GM19467 (cell line): ENCODE results near the gene POLE.
A peak's percentile ranks its signal among the peaks of the same experiment; 100 is the strongest.

Experiments
- ATAC-seq: cut with Tn5 transposase; IDR thresholded peaks from one replicate; pipeline ENCODE4 v1.9.1; 2021; ENCODE audit warnings: mild to moderate bottlenecking, moderate library complexity; ENCODE audit not compliant: unreplicated experiment

Gene POLE, protein sequence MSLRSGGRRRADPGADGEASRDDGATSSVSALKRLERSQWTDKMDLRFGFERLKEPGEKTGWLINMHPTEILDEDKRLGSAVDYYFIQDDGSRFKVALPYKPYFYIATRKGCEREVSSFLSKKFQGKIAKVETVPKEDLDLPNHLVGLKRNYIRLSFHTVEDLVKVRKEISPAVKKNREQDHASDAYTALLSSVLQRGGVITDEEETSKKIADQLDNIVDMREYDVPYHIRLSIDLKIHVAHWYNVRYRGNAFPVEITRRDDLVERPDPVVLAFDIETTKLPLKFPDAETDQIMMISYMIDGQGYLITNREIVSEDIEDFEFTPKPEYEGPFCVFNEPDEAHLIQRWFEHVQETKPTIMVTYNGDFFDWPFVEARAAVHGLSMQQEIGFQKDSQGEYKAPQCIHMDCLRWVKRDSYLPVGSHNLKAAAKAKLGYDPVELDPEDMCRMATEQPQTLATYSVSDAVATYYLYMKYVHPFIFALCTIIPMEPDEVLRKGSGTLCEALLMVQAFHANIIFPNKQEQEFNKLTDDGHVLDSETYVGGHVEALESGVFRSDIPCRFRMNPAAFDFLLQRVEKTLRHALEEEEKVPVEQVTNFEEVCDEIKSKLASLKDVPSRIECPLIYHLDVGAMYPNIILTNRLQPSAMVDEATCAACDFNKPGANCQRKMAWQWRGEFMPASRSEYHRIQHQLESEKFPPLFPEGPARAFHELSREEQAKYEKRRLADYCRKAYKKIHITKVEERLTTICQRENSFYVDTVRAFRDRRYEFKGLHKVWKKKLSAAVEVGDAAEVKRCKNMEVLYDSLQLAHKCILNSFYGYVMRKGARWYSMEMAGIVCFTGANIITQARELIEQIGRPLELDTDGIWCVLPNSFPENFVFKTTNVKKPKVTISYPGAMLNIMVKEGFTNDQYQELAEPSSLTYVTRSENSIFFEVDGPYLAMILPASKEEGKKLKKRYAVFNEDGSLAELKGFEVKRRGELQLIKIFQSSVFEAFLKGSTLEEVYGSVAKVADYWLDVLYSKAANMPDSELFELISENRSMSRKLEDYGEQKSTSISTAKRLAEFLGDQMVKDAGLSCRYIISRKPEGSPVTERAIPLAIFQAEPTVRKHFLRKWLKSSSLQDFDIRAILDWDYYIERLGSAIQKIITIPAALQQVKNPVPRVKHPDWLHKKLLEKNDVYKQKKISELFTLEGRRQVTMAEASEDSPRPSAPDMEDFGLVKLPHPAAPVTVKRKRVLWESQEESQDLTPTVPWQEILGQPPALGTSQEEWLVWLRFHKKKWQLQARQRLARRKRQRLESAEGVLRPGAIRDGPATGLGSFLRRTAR (N-terminal part only)

DNA sequence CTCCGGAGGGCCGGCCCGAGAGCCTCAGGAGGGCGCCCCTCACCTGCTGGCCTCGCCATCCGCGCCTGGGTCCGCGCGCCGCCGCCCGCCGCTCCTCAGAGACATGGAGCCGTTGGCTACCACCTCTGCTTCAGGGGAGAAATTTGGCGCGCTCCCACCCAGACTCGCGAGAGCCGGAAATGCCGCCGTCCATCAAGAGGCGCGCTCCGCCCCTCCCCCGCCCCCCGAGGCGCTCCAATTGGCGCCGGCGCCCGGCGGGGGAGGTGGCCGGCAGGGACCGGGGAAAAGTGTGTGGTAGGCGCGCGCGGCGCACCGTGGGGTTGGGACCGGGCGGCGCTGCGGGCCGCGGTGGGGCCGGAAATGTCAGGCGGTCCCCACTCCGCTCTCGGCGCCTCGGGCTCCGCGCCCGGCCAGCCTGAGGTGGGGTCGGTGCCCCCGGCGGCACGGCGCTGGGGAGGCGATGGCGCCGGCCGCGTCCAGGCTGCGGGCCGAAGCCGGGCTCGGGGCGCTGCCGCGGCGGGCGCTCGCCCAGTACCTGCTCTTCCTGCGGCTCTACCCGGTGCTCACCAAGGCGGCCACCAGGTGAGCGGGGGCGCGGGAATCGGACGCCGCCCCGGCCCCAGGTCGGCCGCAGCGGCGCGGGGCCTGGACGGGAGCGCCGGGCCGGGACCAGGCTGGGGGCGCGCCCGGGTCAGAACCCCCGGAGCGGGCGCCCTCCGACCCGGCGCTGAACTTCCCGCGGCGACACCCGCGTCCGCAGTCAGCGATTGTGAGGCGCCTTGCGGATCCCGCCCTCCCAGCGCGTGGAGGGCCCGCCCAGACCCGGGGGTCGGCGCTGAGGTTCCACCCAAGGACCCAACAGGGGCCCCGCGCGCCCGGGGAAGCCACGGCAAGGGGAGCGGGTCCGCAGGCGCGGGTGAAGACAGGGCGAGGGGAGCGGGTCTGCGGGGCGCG is at the start of gene POLE, which contains the start of gene PXMP2:
Gene POLE (minus strand): TSS at position 132 of the 954 bp plus-strand sequence. CDS start 27 bp downstream, at position 105.
Gene PXMP2 (plus strand): TSS at position 377 of the 954 bp plus-strand sequence. CDS start 84 bp downstream, at position 461.
- peak; percentile 88 for ATAC-seq

DNA sequence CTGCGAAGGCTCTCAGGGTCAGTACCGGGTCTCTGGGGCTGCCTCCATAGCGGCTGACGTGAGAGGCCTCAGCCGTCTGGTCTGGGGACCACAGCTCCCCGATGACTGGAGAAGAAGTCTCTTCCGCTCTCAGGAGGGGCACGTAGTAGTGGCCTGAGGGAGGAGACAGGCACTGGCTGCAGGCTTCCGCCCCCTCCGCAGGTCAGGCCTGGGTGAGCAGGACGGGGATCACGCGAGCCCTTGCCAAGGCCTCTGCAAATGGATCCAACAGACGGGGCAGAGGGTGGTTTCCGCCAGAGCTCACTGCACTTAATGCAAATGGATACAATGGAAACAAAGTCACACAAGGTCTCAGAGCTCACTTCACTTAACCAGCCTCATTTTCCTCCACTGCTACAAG is 49.8 kb upstream of the POLE start:
- no peak for ATAC-seq

DNA sequence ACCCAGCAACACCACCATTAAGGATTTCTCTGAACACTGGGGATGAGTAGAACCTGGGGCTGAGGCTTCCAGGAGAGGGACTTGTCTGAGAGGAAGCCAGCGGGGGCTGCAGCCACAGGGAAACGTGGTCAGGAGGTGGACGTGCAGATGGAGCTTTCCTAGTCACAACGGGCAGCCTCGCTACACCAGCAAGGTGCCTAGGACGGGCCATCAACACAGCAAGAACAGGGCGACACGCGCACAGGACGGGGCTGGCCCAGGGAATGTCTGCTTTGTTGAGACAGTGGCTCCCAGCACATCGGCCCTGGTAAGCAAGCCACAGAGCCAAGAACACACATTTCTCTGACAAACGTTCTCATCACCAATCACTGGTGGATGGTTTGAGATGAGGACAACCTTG is 49.2 kb upstream of the POLE start:
- no peak for ATAC-seq

DNA sequence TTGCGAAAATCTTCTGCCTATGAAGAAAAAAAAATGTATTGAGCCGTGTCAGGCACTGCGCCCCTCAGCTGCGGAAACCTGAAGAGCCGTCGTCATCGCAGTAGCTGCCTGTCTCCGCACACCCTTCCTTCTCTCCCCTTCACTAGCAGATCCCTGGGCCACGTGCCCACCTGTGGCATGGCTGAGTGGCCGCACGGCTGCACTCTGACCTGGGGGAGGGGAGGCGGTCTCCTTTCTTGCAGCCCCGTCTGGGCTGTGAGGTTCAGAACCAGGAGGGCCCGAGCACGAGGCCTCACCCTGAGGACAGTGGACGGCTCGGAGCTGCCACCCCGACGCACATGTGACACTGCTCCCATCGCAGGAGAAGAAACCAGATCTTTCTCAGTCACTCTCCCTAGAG is 48.4 kb upstream of the POLE start:
- no peak for ATAC-seq

DNA sequence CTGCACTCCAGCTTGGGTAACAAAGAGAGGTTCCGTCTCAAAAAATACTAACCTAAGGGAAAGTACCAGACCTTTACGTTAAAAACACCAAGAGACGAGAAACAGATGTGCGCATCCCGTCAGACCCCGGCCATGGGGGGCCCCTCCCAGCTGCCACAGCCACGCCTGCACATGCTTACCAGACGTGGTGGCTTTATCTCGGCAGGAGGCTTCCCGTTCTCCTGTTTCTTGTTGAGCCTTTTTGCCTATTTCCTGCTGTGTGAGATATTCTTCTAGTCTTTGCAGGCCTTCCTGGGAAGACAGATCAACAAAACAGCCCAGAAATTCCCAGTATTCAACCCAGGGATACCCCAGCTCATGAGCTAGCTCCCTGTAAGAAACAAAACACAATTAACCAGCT is 47.1 kb upstream of the POLE start:
- no peak for ATAC-seq

DNA sequence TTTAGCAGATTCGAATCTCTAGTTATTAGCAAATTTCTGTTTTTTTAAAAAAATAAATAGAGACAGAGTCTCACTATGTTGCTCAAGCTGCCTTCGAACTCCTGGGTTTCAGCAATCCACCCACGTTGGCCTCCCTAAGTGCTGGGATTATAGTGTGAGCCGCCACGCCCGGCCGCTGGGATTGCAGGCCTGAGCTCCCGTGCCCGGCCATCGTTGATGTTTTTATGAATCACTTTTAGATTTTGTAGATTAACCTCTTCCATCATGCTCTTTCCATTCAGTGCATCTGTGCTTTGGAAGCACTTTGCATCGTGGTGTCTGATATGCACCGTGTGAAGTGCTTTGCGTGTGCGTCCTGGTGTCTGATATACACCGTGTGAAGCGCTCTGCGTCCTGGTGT is 44.4 kb upstream of the POLE start:
- no peak for ATAC-seq

DNA sequence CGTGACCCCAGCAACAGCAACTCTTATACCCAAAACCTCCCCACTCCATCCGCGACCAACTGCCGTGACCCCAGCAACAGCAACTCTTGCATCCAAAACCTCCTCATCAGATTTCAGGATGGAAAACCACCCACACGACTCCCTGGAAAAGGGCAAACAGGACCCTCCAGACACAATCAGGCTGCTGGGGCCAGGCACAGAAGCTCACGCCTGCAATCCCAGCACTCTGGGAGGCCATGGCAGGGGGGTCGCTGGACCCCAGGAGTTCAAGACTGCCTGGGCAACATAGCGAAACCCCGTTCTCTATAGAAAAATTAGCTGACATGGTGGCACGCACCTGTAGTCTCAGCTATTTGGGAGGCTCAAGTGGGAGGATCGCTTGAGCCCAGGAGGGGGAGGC is 43.2 kb upstream of the POLE start:
- ATAC-seq: no peak

DNA sequence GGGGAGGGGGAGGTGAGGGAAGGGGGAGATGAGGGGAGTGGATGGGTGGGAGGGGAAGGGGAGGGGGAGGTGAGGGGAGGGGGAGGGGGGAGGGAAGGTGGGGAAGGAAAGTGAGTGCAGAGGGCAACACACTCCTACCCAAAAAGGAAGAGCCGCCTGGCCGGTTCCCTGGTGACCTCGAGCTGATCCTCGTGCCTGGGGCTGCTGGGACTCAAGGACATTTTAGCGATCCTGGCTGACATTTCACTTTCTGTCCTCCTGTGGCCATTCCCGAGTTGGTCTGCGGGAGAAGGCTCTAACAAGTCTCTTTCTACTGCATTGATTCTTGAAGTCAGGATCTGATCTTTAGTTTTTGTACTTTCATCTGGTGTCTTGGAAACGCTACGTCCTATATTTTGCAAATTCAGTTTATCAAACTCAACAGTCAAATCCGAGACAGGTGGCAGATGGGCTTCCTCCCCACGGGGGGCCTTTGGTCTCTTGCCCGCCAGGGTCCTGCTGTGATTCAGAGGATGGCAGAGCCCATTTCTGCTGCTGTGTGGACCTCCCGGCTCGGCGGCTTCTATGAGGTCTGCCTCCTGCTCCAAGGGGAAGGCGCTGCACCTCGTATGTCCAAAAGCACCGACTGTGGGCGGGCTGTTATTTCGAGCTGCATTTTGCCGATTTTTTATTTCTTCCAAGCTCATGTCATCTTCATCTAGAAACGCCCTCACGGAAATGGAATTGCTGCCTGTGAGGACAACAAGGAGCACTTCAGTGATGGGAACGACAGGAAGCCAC is 42.6 kb upstream of the POLE start:
- no peak for ATAC-seq

DNA sequence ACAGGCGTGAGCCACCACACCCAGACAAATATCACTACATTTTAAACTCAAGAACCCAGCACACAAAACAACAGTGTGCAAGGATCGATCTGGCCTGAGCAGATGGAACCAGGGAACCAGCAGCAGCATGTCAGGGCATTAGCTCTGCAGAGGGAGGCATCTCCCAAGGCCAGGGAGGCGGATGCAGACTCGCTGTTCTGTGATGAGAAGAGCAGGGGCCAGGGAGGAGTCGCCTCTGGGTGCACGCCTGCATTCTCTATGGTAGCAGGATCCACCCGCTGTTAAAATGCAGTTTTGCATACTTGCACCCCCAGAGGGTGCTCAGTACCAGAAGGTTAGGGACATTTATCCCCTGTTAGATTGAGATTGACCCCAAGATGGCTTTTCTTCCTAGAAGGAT is 41.4 kb upstream of the POLE start:
- ATAC-seq: no peak

DNA sequence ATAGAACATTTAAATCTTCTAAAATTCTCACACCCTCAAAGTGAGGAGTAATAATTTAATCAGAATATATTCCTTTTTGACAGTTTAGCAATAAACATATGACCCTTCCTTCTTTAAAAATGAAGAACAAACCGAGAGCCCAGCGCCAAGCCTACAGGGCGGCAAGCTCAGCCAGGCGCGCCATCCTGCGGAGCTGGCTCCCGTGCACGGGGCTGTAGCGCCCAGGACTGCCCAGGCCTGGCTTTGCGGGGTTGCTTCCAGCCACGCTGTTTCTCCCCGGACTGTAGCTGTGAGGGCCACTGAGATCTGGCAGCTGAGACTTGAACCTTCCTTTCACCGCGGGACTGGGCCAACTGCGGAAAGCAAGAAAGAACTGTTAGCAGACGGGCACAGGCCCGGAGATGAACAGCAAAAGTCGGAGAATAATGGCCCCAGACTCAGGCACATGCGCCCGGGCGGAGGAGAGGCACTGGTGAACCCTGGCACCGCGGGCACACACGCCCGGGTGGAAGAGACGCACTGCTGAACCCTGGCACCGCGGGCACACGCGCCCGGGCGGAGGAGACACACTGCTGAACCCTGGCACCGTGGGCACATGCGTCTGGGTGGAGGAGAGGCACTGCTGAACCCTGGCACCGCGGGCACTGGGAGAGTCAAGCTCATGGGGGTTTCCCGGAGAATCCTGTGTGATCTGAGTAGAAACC is 40.1 kb upstream of the POLE start:
- no peak for ATAC-seq

DNA sequence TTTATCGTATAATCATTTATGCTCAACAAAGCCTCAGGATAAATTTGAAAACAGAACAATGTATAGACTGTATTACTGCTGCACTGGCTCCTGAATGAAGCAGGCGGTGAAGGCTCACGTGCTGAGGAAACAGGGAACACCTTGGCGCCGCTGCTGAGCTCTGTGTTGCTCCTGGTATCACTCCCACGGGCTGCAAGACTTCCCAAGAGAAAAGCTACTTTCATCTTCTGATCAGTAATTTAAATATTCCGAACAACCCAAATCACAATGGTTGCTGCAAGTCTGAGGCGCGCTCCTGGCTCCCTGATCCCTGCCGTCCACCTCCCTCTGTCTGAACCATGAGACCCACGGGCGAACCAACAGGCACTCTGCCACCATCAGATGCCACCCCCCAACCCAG is 39.2 kb upstream of the POLE start:
- no peak for ATAC-seq

DNA sequence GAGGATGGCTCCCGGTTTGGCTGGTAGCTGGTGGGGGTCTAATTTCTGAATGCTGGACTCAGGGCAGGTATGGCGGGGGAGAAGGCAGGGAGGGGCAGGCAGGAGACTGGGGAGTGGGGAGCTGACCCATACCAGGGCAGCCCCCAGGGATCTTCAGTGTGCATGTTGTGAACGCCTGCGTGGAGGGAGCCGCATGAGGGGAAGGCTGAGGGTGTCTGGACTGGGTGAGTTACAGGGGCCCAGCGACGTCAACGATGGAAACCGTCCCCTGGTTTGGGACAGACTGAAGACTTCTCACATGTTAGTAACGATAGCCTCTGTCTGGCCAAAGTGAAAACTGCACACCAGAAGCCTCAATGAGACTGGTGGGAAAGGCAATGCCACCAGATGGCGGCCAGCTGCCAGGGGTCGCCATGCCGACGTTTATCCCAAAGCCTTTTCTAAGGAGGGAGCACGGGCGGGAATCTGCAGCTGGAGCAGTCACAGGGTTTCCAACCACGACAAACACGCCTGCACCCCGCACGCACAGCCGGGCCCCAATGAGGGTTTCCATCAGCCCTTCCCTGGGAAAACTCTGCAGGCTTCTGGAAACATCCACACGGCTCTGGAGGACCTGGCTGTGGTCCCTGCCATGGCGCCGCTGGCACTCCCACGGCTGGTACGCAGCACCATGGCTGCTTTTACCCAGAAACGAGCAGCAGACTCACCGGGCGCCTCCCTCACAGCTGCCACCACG is 37.5 kb upstream of the POLE start:
- no peak for ATAC-seq

DNA sequence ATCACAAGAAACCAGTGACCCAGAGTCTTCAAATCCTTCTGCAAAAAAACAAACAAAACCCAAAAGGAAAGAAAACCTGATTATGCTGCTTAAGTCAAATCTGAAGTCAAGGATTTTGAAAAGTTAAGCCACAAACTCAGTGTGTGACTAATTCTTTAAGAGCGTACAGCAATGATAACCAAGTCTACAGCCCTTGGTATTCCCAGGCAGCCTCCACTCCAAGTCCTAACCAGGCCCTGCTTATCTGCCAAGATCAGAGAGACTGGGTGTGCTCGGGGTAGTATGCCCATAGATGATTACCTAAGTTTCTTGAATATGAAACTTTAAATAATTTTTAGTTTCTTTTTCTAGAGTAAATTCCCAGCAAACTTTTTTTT is 36.6 kb upstream of the POLE start:
- no peak for ATAC-seq

DNA sequence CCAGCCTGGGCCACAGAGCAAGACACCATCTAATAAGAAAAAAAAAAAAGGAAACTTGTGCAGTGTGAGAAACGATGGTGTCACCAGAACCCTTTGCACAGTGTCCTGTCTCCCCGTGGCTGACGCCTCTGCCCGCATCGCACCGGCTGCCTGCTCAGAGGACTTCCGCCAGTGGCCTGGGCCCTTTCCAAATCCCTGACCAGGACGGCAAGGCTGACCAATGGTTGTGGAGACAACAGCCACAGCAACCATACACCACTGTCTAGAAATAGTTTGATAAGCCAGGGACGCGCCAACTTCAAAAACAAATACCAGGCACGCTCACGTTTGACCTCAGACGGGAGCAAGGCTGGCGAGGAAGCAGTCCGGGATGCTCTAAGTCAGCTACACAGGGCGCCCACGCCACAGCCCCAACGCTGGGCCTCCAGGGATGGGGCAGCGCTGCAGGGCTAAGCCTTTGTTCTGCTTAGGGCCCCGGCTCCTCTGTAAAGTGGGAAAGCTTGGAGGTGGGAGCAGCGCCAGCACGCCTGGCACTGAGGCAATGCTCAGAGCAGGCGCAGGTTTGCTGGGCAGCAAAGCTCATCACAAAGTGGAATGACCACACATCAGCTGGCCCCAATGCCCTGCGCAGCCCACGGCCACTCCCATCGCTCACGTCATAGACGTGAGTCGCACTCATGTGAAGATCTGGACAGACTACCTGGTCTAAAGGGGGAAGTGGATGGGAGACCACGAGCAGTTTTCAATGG is 36.0 kb upstream of the POLE start:
- no peak for ATAC-seq

DNA sequence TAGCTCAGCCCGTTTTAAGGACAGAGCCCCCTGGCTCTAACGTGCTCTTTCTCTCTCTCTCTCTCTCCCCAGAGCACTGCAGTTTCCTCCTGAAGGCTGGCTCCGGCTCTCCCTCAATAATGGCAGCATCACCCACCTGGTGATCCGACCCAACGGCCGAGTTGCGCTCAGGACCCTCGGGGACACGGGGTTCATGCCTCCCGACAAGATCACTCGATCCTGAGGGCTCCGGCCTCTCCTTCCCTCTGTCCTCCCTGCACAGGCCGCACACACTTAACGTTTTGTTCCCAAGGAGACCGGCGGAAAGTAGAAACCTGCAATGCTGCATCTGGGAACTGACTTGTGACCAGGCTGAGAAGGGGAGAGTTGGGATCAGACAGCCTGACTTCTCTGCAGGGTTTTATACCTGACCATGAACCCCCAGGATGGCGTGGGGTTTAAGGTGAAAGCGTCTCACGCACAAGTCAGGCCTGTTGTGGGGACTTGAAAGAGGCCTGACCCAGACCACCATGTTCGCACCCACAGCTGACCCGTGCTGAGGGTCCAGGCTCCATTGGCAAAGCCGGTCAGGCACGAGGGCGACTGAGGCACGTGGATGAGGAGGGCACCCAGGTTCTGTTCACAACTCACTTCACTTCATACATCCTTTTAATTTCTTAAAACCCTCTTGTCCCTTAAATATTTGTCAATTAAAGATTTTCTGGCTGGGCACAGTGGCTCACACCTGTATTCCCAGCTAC is 33.6 kb upstream of the POLE start:
- ATAC-seq: no peak

DNA sequence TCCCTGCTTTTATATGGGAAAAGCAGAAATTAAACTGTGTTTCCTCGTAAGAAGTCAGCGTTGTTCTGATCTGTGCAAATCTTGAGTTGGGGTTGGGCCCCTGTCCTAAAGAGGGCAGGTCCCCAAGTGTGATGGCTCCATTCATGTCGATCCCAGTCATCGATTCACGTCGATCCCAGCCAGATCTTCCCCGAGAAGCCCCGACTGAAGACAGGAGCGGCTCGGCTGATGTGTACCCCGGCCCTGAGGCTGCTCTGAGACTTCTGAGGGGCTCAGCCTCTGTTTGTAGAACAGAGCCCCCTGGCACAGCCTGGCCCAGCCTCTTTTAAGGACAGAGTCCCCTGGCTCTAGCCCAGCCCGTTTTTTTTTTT is 32.8 kb upstream of the POLE start:
- no peak for ATAC-seq
